K562 (cell line): ENCODE results near the gene TSPAN32.

ENCODE experiments used
- AFF4 ChIP-seq: sonication (generic); formaldehyde crosslinking; IDR thresholded peaks from 2 replicates; pipeline ENCODE4 v1.8.0; 2023; ENCODE audit warnings: mild to moderate bottlenecking, missing genetic modification reagents
- BDP1 ChIP-seq: IDR thresholded peaks from 3 replicates; pipeline ENCODE4 v1.6.1; 2011; ENCODE audit not compliant: insufficient read length, insufficient read depth
- CHD4 ChIP-seq: fragments of 200-600 bp; sonication (generic); IDR thresholded peaks from 3 replicates; pipeline ENCODE4 v1.6.1; 2012; ENCODE audit warnings: low read depth, mild to moderate bottlenecking, mixed read lengths, low read length, inconsistent platforms; ENCODE audit not compliant: insufficient read depth, insufficient replicate concordance, poor library complexity, severe bottlenecking
- CTCF ChIP-seq, 3 experiments: IDR thresholded peaks in 2 of 3; conservative IDR thresholded peaks in 1 of 3; 2 replicates each; pipeline ENCODE4 v1.5.1; 2011 to 2012; ENCODE audit warnings: low read length in 3 of 3, mild to moderate bottlenecking in 3 of 3, control low read depth in 2 of 3, improper control_type of control experiment in 1 of 3, inconsistent platforms in 1 of 3, low read depth in 1 of 3, mixed read lengths in 1 of 3, moderate library complexity in 1 of 3; ENCODE audit not compliant: insufficient read depth in 2 of 3
- EP300 ChIP-seq: IDR thresholded peaks from 2 replicates; pipeline ENCODE4 v1.6.1; 2012; ENCODE audit warnings: low read length, improper control_type of control experiment
- JUN ChIP-seq, 2 experiments: sonication (generic) in 1 of 2; formaldehyde crosslinking in 1 of 2; IDR thresholded peaks; 2 replicates each; pipeline versions ENCODE4 v1.6.1 to v1.8.0; 2012 to 2022; ENCODE audit warnings: borderline replicate concordance in 2 of 2, mild to moderate bottlenecking in 2 of 2, improper control_type of control experiment in 1 of 2, low read depth in 1 of 2, low read length in 1 of 2, missing genetic modification reagents in 1 of 2
- KAT2B ChIP-seq: IDR thresholded peaks from one replicate; pipeline ENCODE4 v1.6.1; 2012; ENCODE audit warnings: low read depth, mild to moderate bottlenecking, control low read depth, inconsistent platforms, low read length, moderate library complexity
- KLF6 ChIP-seq: fragments of 250-450 bp; sonication (Bioruptor Pico); IDR thresholded peaks from 2 replicates; pipeline ENCODE4 v1.4.0; 2020; ENCODE audit warnings: mild to moderate bottlenecking, moderate library complexity, borderline replicate concordance
- SMC3 ChIP-seq: conservative IDR thresholded peaks from 2 replicates; pipeline ENCODE4 v1.6.1; 2011; ENCODE audit warnings: low read depth, low read length, improper control_type of control experiment; ENCODE audit not compliant: insufficient read depth
- TARDBP ChIP-seq: fragments of 450-650 bp; IDR thresholded peaks from 2 replicates; pipeline ENCODE4 v1.6.1; 2016
- ZSCAN29 ChIP-seq: fragments of 450-650 bp; IDR thresholded peaks from 2 replicates; pipeline ENCODE4 v1.6.1; 2017
- TF ChIP-seq, protein P1 (sequence below), 2 experiments: IDR thresholded peaks; 2 replicates each; pipeline ENCODE4 v1.6.1; 2011; ENCODE audit warnings: borderline replicate concordance in 1 of 2, control low read depth in 1 of 2, low read depth in 1 of 2, low read length in 1 of 2, mild to moderate bottlenecking in 1 of 2, mixed read lengths in 1 of 2, moderate library complexity in 1 of 2; ENCODE audit not compliant: insufficient read depth in 1 of 2, insufficient read length in 1 of 2, poor library complexity in 1 of 2, severe bottlenecking in 1 of 2; ENCODE audit errors: extremely low read depth in 1 of 2
- TF ChIP-seq, protein P2 (sequence below), 3 experiments: fragments of 200-800 bp in 1 of 3; fragments of 250-450 bp in 1 of 3; fragments of 450-650 bp in 1 of 3; sonication (Bioruptor Pico) in 1 of 3; sonication (Bioruptor generic) in 1 of 3; formaldehyde crosslinking in 1 of 3; IDR thresholded peaks; 2 replicates each; pipeline versions ENCODE4 v1.6.1 to v1.8.0; 2016 to 2022; ENCODE audit warnings: mild to moderate bottlenecking in 2 of 3, missing genetic modification characterization in 2 of 3, missing compliant biosample characterization in 1 of 3, moderate library complexity in 1 of 3

- TF ChIP-seq, protein P1, sequence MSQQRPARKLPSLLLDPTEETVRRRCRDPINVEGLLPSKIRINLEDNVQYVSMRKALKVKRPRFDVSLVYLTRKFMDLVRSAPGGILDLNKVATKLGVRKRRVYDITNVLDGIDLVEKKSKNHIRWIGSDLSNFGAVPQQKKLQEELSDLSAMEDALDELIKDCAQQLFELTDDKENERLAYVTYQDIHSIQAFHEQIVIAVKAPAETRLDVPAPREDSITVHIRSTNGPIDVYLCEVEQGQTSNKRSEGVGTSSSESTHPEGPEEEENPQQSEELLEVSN (IDR thresholded peaks at IDR 0.05; ENCODE audit: borderline replicate concordance in 1 of 2, extremely low read depth in 1 of 2, insufficient read depth in 1 of 2, insufficient read length in 1 of 2, low read depth in 1 of 2, low read length in 1 of 2, poor library complexity in 1 of 2, severe bottlenecking in 1 of 2), result no peak
- TF ChIP-seq CTCF (IDR thresholded peaks at IDR 0.05 in 2 of 3, conservative IDR thresholded peaks at IDR 0.05 in 1 of 3; ENCODE audit: insufficient read depth in 2 of 3, low read depth in 1 of 3, low read length in 3 of 3), result no peak
- no peak for TF ChIP-seq EP300
- no peak for TF ChIP-seq JUN (IDR thresholded peaks at IDR 0.05; ENCODE audit: borderline replicate concordance, low read depth, low read length)
- TF ChIP-seq JUN (CRISPR knock-in tag; IDR thresholded peaks at IDR 0.05; ENCODE audit: borderline replicate concordance), result no peak
- no peak for TF ChIP-seq CHD4
- TF ChIP-seq AFF4 (CRISPR knock-in tag), result no peak
- TF ChIP-seq KAT2B, result no peak
- TF ChIP-seq BDP1, result no peak
- TF ChIP-seq, protein P2, sequence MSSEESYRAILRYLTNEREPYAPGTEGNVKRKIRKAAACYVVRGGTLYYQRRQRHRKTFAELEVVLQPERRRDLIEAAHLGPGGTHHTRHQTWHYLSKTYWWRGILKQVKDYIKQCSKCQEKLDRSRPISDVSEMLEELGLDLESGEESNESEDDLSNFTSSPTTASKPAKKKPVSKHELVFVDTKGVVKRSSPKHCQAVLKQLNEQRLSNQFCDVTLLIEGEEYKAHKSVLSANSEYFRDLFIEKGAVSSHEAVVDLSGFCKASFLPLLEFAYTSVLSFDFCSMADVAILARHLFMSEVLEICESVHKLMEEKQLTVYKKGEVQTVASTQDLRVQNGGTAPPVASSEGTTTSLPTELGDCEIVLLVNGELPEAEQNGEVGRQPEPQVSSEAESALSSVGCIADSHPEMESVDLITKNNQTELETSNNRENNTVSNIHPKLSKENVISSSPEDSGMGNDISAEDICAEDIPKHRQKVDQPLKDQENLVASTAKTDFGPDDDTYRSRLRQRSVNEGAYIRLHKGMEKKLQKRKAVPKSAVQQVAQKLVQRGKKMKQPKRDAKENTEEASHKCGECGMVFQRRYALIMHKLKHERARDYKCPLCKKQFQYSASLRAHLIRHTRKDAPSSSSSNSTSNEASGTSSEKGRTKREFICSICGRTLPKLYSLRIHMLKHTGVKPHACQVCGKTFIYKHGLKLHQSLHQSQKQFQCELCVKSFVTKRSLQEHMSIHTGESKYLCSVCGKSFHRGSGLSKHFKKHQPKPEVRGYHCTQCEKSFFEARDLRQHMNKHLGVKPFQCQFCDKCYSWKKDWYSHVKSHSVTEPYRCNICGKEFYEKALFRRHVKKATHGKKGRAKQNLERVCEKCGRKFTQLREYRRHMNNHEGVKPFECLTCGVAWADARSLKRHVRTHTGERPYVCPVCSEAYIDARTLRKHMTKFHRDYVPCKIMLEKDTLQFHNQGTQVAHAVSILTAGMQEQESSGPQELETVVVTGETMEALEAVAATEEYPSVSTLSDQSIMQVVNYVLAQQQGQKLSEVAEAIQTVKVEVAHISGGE (CRISPR knock-in tag; IDR thresholded peaks at IDR 0.05), result no peak
- no peak for TF ChIP-seq SMC3
- no peak for TF ChIP-seq TARDBP
- TF ChIP-seq KLF6 (CRISPR knock-in tag), result no peak
- TF ChIP-seq ZSCAN29, result no peak
Observed at GRCh38 chr11:2367266-2368160, 65.7 kb downstream of the TSPAN32 start.
